ENCODE measurements around the gene KANSL1L.

- no peak for TF ChIP-seq CTCF (IDR thresholded peaks at IDR 0.05)
- TF ChIP-seq POLR2AphosphoS5 (IDR thresholded peaks at IDR 0.05), result no peak
Observed at GRCh38 chr2:210188190-210188589, 17.0 kb upstream of the KANSL1L start.
